ENCODE measurements around the gene CENPV. TPM values are rescaled to one million over a fixed set of nuclear protein-coding genes. Genes with fewer than 3 reads are reported as not detected.
"Not testable (repeated sequence)": the region's sequence is repeated elsewhere in the genome, so short reads cannot be mapped to it uniquely, and the experiment has no call there.

CENPV gene
- total RNA-seq, 5 donors from 2014 or later (not counting 1 experiment from before 2014, with no cell fraction given) = 12.7 to 20.0 (median 17.8) TPM

- not testable (repeated sequence) for H3K9me3 Mint-ChIP-seq; ATAC-seq (replicated peaks in 1 of 4); H3K27ac ChIP-seq (ENCODE audit: low read length); DNase-seq; H3K27ac Mint-ChIP-seq; H3K9me3 ChIP-seq; H3K27me3 Mint-ChIP-seq; H3K27me3 ChIP-seq (replicated peaks in 1 of 2; ENCODE audit: control insufficient read depth in 2 of 2, extremely low read depth in 1 of 2, insufficient read depth in 2 of 2, low read length in 1 of 2)
- peaks cover 0 to 17% of the 10 kb centered on the region in 2 donors for H3K36me3 ChIP-seq (ENCODE audit: control insufficient read depth in 2 of 2, extremely low read depth in 1 of 2, insufficient read depth in 1 of 2, low read length in 1 of 2)
- peak overlapping the region; percentile 62 to 75 for H3K4me3 ChIP-seq (ENCODE audit: control insufficient read depth in 1 of 2, extremely low read depth in 1 of 2, low read length in 1 of 2)
- ChIA-PET CTCF (interaction anchor here (0.9 to 1.4 kb wide), 4 partner anchors 29 to 81 kb away, joined by 3 to 10 read pairs (median 7); partner anchors contain the start of gene TRPV2 (in 1 of the 2)), POLR2A (interaction anchor here in 1 of 2 donors (0.7 kb wide), 1 partner anchor 176 kb away, joined by 4 read pairs; no protein-coding TSS in a partner anchor)
- Mint-ChIP-seq H3K36me3 (peaks cover 27% of the 10 kb centered on the region), H3K4me1 (peaks cover 40 to 48% (median 46%) of the 10 kb centered on the region in 3 donors), H3K4me3 (peak overlapping the region; percentile 80 to 91 (median 84))
- 64% methylated on average over 17 of the region's 23 CpGs for WGBS (ENCODE audit: insufficient coverage)
- H3K4me1 ChIP-seq (ENCODE audit: control insufficient read depth in 1 of 2, extremely low read depth in 1 of 2, insufficient read depth in 2 of 2, low read length in 2 of 2) = peaks cover 7 to 36% of the 10 kb centered on the region in 2 experiments
Observed at GRCh38 chr17:16386126-16386507, 32.8 kb upstream of the CENPV start.

DNA sequence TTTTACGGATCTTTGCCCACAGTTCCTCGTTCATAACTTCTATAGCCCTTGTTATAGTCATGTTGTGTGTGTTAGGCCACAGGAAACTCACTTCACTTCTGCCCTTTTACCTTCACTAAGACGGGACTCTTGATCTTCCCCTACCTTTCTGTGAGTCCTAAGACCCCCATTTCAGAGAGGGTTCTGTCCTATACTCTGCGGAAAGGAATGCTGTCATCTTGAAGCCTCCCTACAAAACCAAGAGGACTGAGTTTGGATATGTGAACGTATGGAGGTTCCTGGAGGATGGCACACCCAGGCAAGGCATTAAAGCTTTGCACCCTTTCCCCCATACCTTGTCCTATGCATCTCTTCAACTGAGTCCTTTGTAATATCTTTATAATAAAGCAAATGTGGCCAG is 31.3 kb upstream of the CENPV start:
- Mint-ChIP-seq H3K4me3 (peak overlapping the region in 1 of 3 donors; percentile 36), H3K9me3 (peaks cover 0 to 1% (median 0%) of the 10 kb centered on the region in 3 donors), H3K4me1 (peaks cover 45 to 55% (median 54%) of the 10 kb centered on the region in 3 donors), H3K27ac (peak overlapping the region; percentile 8 to 70), H3K36me3 (peaks cover 27% of the 10 kb centered on the region), H3K27me3 (no peaks in the 10 kb centered on the region)
- Histone ChIP-seq H3K4me3 (ENCODE audit: control insufficient read depth in 1 of 2, extremely low read depth in 1 of 2, low read length in 1 of 2) (no peak overlapping the region), H3K27me3 (replicated peaks in 1 of 2; ENCODE audit: control insufficient read depth in 2 of 2, extremely low read depth in 1 of 2, insufficient read depth in 2 of 2, low read length in 1 of 2) (peaks cover 0 to 8% of the 10 kb centered on the region in 2 experiments), H3K4me1 (ENCODE audit: control insufficient read depth in 1 of 2, extremely low read depth in 1 of 2, insufficient read depth in 2 of 2, low read length in 2 of 2) (peaks cover 7 to 45% of the 10 kb centered on the region in 2 experiments), H3K9me3 (no peaks in the 10 kb centered on the region), H3K27ac (ENCODE audit: low read length) (no peak overlapping the region), H3K36me3 (ENCODE audit: control insufficient read depth in 2 of 2, extremely low read depth in 1 of 2, insufficient read depth in 1 of 2, low read length in 1 of 2) (peaks cover 0 to 17% of the 10 kb centered on the region in 2 donors)
- DNase-seq (no peak), ATAC-seq (replicated peaks in 1 of 4) (no peak)
- ChIA-PET CTCF (interaction anchor here (0.7 to 0.8 kb wide), 3 partner anchors 22 to 35 kb away, joined by 3 to 4 read pairs (median 3); partner anchors contain the start of gene CENPV (in 1 of the 2)), POLR2A (no interaction called here)
- WGBS (ENCODE audit: insufficient coverage) = no CpG with 5 or more reads among the region's 5 CpGs

- H3K4me3 Mint-ChIP-seq = peak overlapping the region; percentile 21 to 91 (median 42)
- peaks cover 27% of the 10 kb centered on the region for H3K36me3 Mint-ChIP-seq
- peaks cover 0 to 8% of the 10 kb centered on the region in 2 experiments for H3K27me3 ChIP-seq (replicated peaks in 1 of 2; ENCODE audit: control insufficient read depth in 2 of 2, extremely low read depth in 1 of 2, insufficient read depth in 2 of 2, low read length in 1 of 2)
- peaks cover 0 to 1% (median 0%) of the 10 kb centered on the region in 3 donors for H3K9me3 Mint-ChIP-seq
- no peak overlapping the region for H3K4me3 ChIP-seq (ENCODE audit: control insufficient read depth in 1 of 2, extremely low read depth in 1 of 2, low read length in 1 of 2)
- H3K27me3 Mint-ChIP-seq = no peaks in the 10 kb centered on the region
- ATAC-seq (replicated peaks in 1 of 4) (no peak), DNase-seq (no peak)
- ChIA-PET CTCF (interaction anchor here (0.6 to 1.1 kb wide), 2 partner anchors 55 to 98 kb away, joined by 3 read pairs; no protein-coding TSS in a partner anchor), POLR2A (interaction anchor here in 1 of 2 donors (0.6 to 0.7 kb wide), 2 partner anchors 28 to 49 kb away, joined by 4 to 5 read pairs; no protein-coding TSS in a partner anchor)
- H3K27ac Mint-ChIP-seq = peak overlapping the region; percentile 46 to 48
- H3K27ac ChIP-seq (ENCODE audit: low read length) = no peak overlapping the region
- H3K36me3 ChIP-seq (ENCODE audit: control insufficient read depth in 2 of 2, extremely low read depth in 1 of 2, insufficient read depth in 1 of 2, low read length in 1 of 2) = peaks cover 0 to 17% of the 10 kb centered on the region in 2 donors
- peaks cover 7 to 45% of the 10 kb centered on the region in 2 experiments for H3K4me1 ChIP-seq (ENCODE audit: control insufficient read depth in 1 of 2, extremely low read depth in 1 of 2, insufficient read depth in 2 of 2, low read length in 2 of 2)
- WGBS (ENCODE audit: insufficient coverage) = 96% methylated on average over 4 of the region's 5 CpGs
- H3K9me3 ChIP-seq = no peaks in the 10 kb centered on the region
- peaks cover 45 to 55% (median 54%) of the 10 kb centered on the region in 3 donors for H3K4me1 Mint-ChIP-seq
Observed at GRCh38 chr17:16383772-16384287, 30.6 kb upstream of the CENPV start.

GRCh38 chr17:16383216-16383615 is 29.9 kb upstream of the CENPV start:
- H3K27me3 ChIP-seq (replicated peaks in 1 of 2; ENCODE audit: control insufficient read depth in 2 of 2, extremely low read depth in 1 of 2, insufficient read depth in 2 of 2, low read length in 1 of 2) = peaks cover 0 to 8% of the 10 kb centered on the region in 2 experiments
- H3K27ac ChIP-seq (ENCODE audit: low read length) = no peak overlapping the region
- no peak for DNase-seq
- H3K36me3 ChIP-seq (ENCODE audit: control insufficient read depth in 2 of 2, extremely low read depth in 1 of 2, insufficient read depth in 1 of 2, low read length in 1 of 2) = peaks cover 0 to 17% of the 10 kb centered on the region in 2 donors
- Mint-ChIP-seq H3K4me3 (peak overlapping the region; percentile 21 to 91 (median 42)), H3K36me3 (peaks cover 27% of the 10 kb centered on the region), H3K9me3 (peaks cover 0 to 1% (median 0%) of the 10 kb centered on the region in 3 donors), H3K27ac (peak overlapping the region; percentile 46 to 48), H3K4me1 (peaks cover 45 to 55% (median 54%) of the 10 kb centered on the region in 3 donors), H3K27me3 (no peaks in the 10 kb centered on the region)
- WGBS (ENCODE audit: insufficient coverage) = 85% methylated on average over 4 of the region's 4 CpGs
- H3K4me3 ChIP-seq (ENCODE audit: control insufficient read depth in 1 of 2, extremely low read depth in 1 of 2, low read length in 1 of 2) = peak overlapping the region in 1 of 2 donors; percentile 18
- ChIA-PET CTCF (interaction anchor here (0.6 to 1.1 kb wide), 3 partner anchors 32 to 98 kb away, joined by 3 to 5 read pairs (median 3); partner anchors contain the start of gene TRPV2 (in 1 of the 2)), POLR2A (interaction anchor here in 1 of 2 donors (0.6 to 0.8 kb wide), 3 partner anchors 29 to 55 kb away, joined by 3 to 5 read pairs (median 4); no protein-coding TSS in a partner anchor)
- no peak for ATAC-seq (replicated peaks in 1 of 4)
- H3K4me1 ChIP-seq (ENCODE audit: control insufficient read depth in 1 of 2, extremely low read depth in 1 of 2, insufficient read depth in 2 of 2, low read length in 2 of 2) = peaks cover 7 to 45% of the 10 kb centered on the region in 2 experiments
- H3K9me3 ChIP-seq = no peaks in the 10 kb centered on the region

GRCh38 chr17:16381496-16381820 is 28.2 kb upstream of the CENPV start:
- ATAC-seq (replicated peaks in 1 of 4) = peak; percentile 4 to 12 (median 5)
- Mint-ChIP-seq H3K27ac (peak overlapping the region; percentile 95 to 97), H3K36me3 (peaks cover 27% of the 10 kb centered on the region), H3K9me3 (peaks cover 0 to 1% (median 0%) of the 10 kb centered on the region in 3 donors), H3K27me3 (no peaks in the 10 kb centered on the region), H3K4me1 (peaks cover 38 to 47% (median 45%) of the 10 kb centered on the region in 3 donors), H3K4me3 (peak overlapping the region; percentile 89 to 92 (median 91))
- peak in 11 of 35 experiments; percentile 2 to 74 (median 19) for DNase-seq
- ChIA-PET CTCF (interaction anchor here in 1 of 2 donors (0.8 to 1.9 kb wide), 4 partner anchors 15 to 35 kb away, joined by 3 to 7 read pairs (median 6); partner anchors contain the start of genes CENPV and TRPV2), POLR2A (interaction anchor here (0.5 to 2.2 kb wide), 8 partner anchors 13 to 60 kb away, joined by 3 to 19 read pairs (median 4); partner anchors contain the start of gene CENPV (in 1 of the 2))
- Histone ChIP-seq H3K4me1 (ENCODE audit: control insufficient read depth in 1 of 2, extremely low read depth in 1 of 2, insufficient read depth in 2 of 2, low read length in 2 of 2) (peaks cover 7 to 34% of the 10 kb centered on the region in 2 experiments), H3K4me3 (ENCODE audit: control insufficient read depth in 1 of 2, extremely low read depth in 1 of 2, low read length in 1 of 2) (peak overlapping the region; percentile 74 to 80), H3K27me3 (replicated peaks in 1 of 2; ENCODE audit: control insufficient read depth in 2 of 2, extremely low read depth in 1 of 2, insufficient read depth in 2 of 2, low read length in 1 of 2) (no peaks in the 10 kb centered on the region), H3K36me3 (ENCODE audit: control insufficient read depth in 2 of 2, extremely low read depth in 1 of 2, insufficient read depth in 1 of 2, low read length in 1 of 2) (peaks cover 0 to 17% of the 10 kb centered on the region in 2 donors), H3K27ac (ENCODE audit: low read length) (peak overlapping the region; percentile 95), H3K9me3 (no peaks in the 10 kb centered on the region)
- 1% methylated on average over 12 of the region's 14 CpGs for whole genome bisulfite sequencing (ENCODE audit: insufficient coverage)

Measured in T-cell (primary cell).